Suprapubic skin (tissue), 4 donors: Measurements from ENCODE around the gene WLS. TPM values are rescaled to one million over a fixed set of nuclear protein-coding genes. Genes with fewer than 3 reads are reported as not detected.

Experiments used
- DNase-seq, 2 donors: peaks; one replicate each; pipeline ENCODE4 v3.0.0-alpha.2; 2019; ENCODE audit warnings: low spot score in 2 of 2
- H3K27ac ChIP-seq: fragments of 200-600 bp; sonication (generic); one replicate; pipeline ENCODE4 v1.5.1; 2019
- H3K27me3 ChIP-seq: fragments of 200-600 bp; sonication (generic); one replicate; pipeline ENCODE4 v1.5.1; 2019
- H3K36me3 ChIP-seq: fragments of 200-600 bp; sonication (generic); one replicate; pipeline ENCODE4 v1.5.1; 2019
- H3K4me1 ChIP-seq: fragments of 200-600 bp; sonication (generic); one replicate; pipeline ENCODE4 v1.5.1; 2019
- H3K4me3 ChIP-seq: fragments of 200-600 bp; sonication (generic); one replicate; pipeline ENCODE4 v1.5.1; 2019; ENCODE audit warnings: mild to moderate bottlenecking
- H3K9me3 ChIP-seq: fragments of 200-600 bp; sonication (generic); one replicate; pipeline ENCODE4 v1.5.1; 2019
- EP300 ChIP-seq: sonication (generic); formaldehyde crosslinking; IDR thresholded peaks from one replicate; pipeline ENCODE4 v1.6.1; 2017; ENCODE audit warnings: antibody characterized with exemption
- POLR2A ChIP-seq, 2 donors: fragments of 450-650 bp; IDR thresholded peaks; one replicate each; pipeline ENCODE4 v1.6.1; 2017; ENCODE audit warnings: antibody characterized with exemption in 2 of 2, mild to moderate bottlenecking in 2 of 2, moderate library complexity in 2 of 2
- POLR2AphosphoS5 ChIP-seq, 3 donors: sonication (generic); formaldehyde crosslinking; IDR thresholded peaks; one replicate each; pipeline ENCODE4 v1.6.1; 2017; ENCODE audit warnings: antibody characterized with exemption in 3 of 3
- WGBS: methylation state at CpG from one replicate; pipeline ENCODE4 v1.1.5; 2018; 5-methylcytosine and 5-hydroxymethylcytosine counted together
- total RNA-seq, 4 donors: library from RNA; depleted of rRNA; stranded (reverse); fragments of >200 nt; gene quantifications; one replicate each; pipeline ENCODE4 v1.1.0, GENCODE V29; 2016
- TF ChIP-seq, protein P1 (sequence below), 2 donors: fragments of 200-600 bp in 1 of 2; fragments of 450-650 bp in 1 of 2; sonication (generic) in 1 of 2; IDR thresholded peaks; one replicate each; pipeline ENCODE4 v1.5.1; 2016 to 2019; ENCODE audit warnings: antibody characterized with exemption in 2 of 2, mild to moderate bottlenecking in 1 of 2, moderate library complexity in 1 of 2

Gene WLS
- total RNA-seq, 4 donors from 2014 or later = 62.3 to 75.0 (median 70.0) TPM

DNA sequence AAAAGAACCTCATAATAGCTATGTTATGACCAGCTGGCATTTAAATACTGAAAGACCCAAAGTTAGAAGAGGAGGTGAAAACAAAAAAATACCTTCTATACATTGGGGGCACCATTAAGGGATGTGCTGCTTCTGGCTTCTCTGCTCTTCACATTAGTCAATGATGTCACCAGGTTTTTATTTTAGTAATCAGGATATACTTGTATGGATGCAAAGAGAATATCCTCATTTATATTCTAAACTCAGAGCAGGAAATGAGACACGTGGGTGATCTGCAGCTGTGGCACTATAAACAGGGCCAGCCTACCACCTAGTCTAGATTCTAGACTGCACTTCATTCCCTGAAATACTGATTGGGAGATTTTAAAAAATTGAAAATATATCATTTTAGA is 51.2 kb downstream of the WLS start:
- no peaks in the 10 kb centered on the region for H3K9me3 ChIP-seq
- no peak overlapping the region for H3K4me3 ChIP-seq
- 52% methylated on average over 1 of the region's 1 CpG for WGBS
- no peaks in the 10 kb centered on the region for H3K27me3 ChIP-seq
- TF ChIP-seq, protein P1, sequence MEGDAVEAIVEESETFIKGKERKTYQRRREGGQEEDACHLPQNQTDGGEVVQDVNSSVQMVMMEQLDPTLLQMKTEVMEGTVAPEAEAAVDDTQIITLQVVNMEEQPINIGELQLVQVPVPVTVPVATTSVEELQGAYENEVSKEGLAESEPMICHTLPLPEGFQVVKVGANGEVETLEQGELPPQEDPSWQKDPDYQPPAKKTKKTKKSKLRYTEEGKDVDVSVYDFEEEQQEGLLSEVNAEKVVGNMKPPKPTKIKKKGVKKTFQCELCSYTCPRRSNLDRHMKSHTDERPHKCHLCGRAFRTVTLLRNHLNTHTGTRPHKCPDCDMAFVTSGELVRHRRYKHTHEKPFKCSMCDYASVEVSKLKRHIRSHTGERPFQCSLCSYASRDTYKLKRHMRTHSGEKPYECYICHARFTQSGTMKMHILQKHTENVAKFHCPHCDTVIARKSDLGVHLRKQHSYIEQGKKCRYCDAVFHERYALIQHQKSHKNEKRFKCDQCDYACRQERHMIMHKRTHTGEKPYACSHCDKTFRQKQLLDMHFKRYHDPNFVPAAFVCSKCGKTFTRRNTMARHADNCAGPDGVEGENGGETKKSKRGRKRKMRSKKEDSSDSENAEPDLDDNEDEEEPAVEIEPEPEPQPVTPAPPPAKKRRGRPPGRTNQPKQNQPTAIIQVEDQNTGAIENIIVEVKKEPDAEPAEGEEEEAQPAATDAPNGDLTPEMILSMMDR (IDR thresholded peaks at IDR 0.05) = no peak
- no peak for TF ChIP-seq EP300
- no peak for TF ChIP-seq POLR2AphosphoS5 (IDR thresholded peaks at IDR 0.05)
- no peak for TF ChIP-seq POLR2A (IDR thresholded peaks at IDR 0.05)
- H3K36me3 ChIP-seq = no peaks in the 10 kb centered on the region
- DNase-seq = no peak
- H3K4me1 ChIP-seq = peaks cover 3% of the 10 kb centered on the region
- H3K27ac ChIP-seq = no peak overlapping the region

DNA sequence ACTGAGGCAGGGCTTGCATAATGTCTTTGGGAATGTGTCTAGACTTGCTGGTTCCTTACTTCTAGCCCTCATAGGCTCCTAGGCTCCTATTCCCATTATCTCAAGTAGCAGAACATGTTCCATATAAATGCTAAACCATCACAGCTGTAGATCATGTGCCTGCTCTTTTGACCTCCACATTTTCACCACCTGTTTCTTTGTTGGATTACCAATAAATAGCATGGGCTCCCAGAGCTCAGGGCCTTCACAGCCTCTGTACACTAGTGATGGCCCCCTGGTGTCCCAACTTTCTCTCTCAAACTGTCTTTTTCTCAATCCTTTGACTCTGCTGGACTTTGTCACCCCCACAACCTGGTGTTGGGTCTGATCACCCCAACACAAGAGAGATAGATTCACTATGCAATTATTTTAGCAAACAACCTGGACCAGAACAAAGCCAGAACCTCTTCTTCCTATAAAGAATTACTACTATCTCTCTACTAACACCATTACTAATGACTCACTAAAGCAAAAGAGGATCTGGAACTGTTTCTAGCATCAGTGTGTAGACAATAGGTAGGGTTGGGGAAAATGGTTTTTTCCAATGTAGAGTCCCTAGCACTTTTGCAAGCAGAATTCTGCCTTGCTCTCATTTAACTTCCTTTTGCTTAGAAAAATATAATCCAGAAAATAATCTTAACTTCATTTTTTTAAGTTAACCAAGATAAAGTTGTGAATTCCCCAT is 51.7 kb downstream of the WLS start:
- no peak overlapping the region for H3K4me3 ChIP-seq
- no peak for TF ChIP-seq POLR2A (IDR thresholded peaks at IDR 0.05)

GRCh38 chr1:68178821-68179490 is 53.4 kb downstream of the WLS start:
- no peak for DNase-seq
- WGBS = 84% methylated on average over 4 of the region's 4 CpGs
- Histone ChIP-seq H3K9me3 (no peaks in the 10 kb centered on the region), H3K27me3 (no peaks in the 10 kb centered on the region), H3K4me1 (peaks cover 23% of the 10 kb centered on the region), H3K36me3 (no peaks in the 10 kb centered on the region), H3K4me3 (no peak overlapping the region), H3K27ac (no peak overlapping the region)
- TF ChIP-seq EP300 = no peak

More for the DNA sequence above, 51.7 kb downstream of the WLS start:
- H3K36me3 ChIP-seq = no peaks in the 10 kb centered on the region
- no peaks in the 10 kb centered on the region for H3K9me3 ChIP-seq
- H3K27ac ChIP-seq = no peak overlapping the region
- no peak for DNase-seq
- no peaks in the 10 kb centered on the region for H3K27me3 ChIP-seq
- peaks cover 7% of the 10 kb centered on the region for H3K4me1 ChIP-seq

DNA sequence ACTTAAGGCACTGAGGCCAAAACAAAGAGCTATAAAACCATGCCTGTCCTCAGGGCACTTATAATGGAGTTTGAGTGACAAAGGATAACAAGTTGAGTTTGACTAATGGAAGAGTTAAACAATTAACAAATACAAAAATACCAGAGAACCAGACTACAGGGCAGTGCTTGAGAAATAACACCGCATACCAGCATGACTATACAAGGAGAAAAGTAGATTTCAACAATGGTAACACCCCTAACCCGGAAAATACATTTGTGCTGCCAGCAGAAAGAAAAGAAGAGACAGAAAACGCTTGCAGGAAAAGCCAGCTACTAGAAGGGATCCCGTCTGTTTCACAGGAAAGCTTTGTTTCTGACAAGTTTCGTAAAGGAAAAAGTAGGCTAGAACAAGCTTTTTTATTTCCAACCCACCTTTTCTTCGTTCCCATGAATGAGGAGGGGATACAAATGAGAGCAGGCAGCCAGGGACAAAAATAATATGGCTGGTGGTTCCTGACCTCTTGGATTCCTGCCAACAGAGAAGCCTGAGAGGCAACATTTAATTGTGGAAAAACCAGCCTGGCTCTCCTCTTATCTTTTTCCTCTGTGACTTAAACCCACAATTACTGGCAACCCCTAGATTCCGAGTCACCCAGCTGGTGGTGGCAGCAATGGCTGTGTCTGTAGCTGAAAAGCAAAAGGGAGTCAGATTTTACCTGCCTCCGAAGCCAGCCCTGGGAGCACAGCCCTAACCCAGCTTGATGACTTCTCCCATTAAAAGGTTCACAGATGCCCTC is 56.5 kb downstream of the WLS start:
- DNase-seq = no peak
- H3K36me3 ChIP-seq = no peaks in the 10 kb centered on the region
- WGBS = 67% methylated on average over 8 of the region's 8 CpGs
- peak overlapping the region; percentile 38 for H3K27ac ChIP-seq
- no peak overlapping the region for H3K4me3 ChIP-seq
- TF ChIP-seq, protein P1 (IDR thresholded peaks at IDR 0.05) = no peak
- TF ChIP-seq EP300 = no peak
- no peaks in the 10 kb centered on the region for H3K9me3 ChIP-seq
- H3K27me3 ChIP-seq = no peaks in the 10 kb centered on the region
- H3K4me1 ChIP-seq = peaks cover 32% of the 10 kb centered on the region

DNA sequence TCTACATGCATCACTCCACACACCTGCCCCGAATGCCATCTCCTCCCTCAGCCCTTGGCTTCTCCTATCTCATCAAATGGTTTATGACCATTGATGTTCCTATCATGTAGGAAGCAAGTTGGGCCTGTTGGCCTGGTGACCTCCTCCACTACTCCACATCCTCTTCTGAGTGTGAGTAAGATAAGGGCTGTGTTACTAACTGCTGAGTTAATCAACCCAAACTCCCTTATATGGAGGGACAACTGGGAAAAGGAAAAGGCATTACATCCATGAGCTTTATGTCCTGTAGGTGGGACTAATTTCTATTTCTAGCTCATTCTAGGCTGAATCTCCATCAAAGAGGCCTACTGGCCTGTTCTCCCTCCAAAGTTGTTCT is 57.6 kb downstream of the WLS start:
- Histone ChIP-seq H3K4me1 (peaks cover 32% of the 10 kb centered on the region), H3K27me3 (no peaks in the 10 kb centered on the region), H3K36me3 (no peaks in the 10 kb centered on the region), H3K4me3 (no peak overlapping the region), H3K27ac (peak overlapping the region; percentile 48), H3K9me3 (no peaks in the 10 kb centered on the region)
- TF ChIP-seq POLR2AphosphoS5 (IDR thresholded peaks at IDR 0.05) (no peak), POLR2A (IDR thresholded peaks at IDR 0.05) (no peak), EP300 (no peak)
- TF ChIP-seq, protein P1 (IDR thresholded peaks at IDR 0.05) = no peak
- WGBS = 73% methylated on average over 1 of the region's 1 CpG
- DNase-seq = no peak
